ENCODE measurements around the gene FAAH2.
"Not testable (repeated sequence)": the region's sequence is repeated elsewhere in the genome, so short reads cannot be mapped to it uniquely, and the experiment has no call there.

FAAH2 gene, protein sequence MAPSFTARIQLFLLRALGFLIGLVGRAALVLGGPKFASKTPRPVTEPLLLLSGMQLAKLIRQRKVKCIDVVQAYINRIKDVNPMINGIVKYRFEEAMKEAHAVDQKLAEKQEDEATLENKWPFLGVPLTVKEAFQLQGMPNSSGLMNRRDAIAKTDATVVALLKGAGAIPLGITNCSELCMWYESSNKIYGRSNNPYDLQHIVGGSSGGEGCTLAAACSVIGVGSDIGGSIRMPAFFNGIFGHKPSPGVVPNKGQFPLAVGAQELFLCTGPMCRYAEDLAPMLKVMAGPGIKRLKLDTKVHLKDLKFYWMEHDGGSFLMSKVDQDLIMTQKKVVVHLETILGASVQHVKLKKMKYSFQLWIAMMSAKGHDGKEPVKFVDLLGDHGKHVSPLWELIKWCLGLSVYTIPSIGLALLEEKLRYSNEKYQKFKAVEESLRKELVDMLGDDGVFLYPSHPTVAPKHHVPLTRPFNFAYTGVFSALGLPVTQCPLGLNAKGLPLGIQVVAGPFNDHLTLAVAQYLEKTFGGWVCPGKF

DNA sequence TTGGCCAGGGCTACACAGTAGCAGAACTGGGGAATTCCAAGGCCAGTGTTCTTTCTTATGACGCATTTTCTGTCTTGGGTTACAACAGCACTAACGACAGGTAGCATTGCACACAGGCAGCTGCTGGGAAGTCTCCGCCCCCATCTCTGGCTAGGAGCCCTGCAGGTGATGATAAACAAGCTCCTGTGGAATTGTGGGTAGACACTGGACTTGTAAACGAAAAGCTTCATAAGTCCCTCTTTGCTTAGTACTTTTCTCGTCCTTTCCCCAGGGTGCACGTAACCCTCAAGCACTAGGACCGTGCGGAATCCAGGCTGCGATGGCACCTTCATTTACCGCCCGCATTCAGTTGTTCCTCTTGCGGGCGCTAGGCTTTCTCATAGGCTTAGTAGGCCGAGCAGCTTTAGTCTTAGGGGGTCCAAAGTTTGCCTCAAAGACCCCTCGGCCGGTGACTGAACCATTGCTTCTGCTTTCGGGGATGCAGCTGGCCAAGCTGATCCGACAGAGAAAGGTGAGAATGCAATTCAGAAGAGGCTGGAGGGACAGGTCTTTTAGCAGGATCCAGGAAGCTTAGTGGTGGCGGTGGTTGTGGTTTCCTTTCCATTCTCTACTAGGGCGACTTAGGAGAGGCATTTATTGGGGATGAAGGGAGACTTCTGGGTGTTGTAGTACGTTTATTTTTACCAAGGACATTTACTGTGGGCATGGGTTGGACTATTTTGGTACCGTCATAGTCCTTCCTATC lies at the start of gene FAAH2:
TSS of gene FAAH2 (plus strand) at position 200 of the 745 bp plus-strand sequence. CDS start at position 320, 120 bp downstream.
- Mint-ChIP-seq H3K27me3 (no peaks in the 10 kb centered on the region), H3K27ac (peak within 1 kb of the TSS; percentile 87), H3K9me3 (ENCODE audit: low read depth) (no peaks in the 10 kb centered on the region), H3K4me3 (peak within 1 kb of the TSS; percentile 90), H3K4me1 (ENCODE audit: low read depth) (peaks cover 43% of the 10 kb centered on the region), H3K36me3 (no peaks in the 10 kb centered on the region)

DNA sequence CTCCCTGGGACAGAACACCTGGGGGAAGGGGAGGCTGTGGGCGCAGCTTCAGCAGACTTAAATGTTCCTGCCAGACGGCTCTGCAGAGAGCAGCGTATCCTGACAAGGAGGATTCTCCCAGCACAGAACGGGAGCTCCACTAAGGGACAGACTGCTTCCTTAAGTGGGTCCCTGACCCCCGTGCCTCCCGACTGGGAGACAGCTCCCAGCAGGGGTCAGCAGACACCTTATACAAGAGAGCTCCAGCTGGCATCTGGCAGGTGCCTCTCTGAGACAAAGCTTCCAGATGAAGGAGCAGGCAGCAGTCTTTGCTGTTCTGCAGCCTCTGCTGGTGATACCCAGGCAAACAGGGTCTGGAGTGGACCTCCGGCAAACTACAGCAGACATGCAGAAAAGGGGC lies 44.5 kb upstream of the FAAH2 start:
- H3K9me3 Mint-ChIP-seq (ENCODE audit: low read depth): no peaks in the 10 kb centered on the region
- no peak overlapping the region for H3K27ac Mint-ChIP-seq
- peaks cover 7% of the 10 kb centered on the region for H3K36me3 Mint-ChIP-seq
- no peaks in the 10 kb centered on the region for H3K27me3 Mint-ChIP-seq
- H3K4me3 Mint-ChIP-seq: no peak overlapping the region
- H3K4me1 Mint-ChIP-seq (ENCODE audit: low read depth): no peaks in the 10 kb centered on the region

DNA sequence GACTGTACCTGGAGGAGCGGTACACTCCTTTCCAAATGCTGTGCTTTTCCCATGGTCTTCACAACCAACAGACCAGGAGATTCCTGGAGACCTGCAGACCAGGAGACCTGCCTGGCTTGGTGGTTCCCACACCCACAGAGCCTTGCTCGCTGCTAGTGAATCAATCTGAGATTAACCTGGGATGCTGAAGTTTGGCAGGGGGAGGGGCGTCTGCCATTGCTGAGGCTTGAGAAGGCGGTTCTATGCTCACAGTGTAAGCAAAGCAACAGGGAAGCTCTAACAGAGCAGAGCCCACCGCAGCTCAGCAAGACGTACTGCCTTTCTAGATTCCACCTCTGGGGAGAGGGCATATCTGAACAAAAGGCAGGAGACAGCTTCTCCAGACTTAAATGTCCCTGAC lies 34.5 kb upstream of the FAAH2 start:
- Mint-ChIP-seq H3K9me3 (ENCODE audit: low read depth) (peaks cover 15% of the 10 kb centered on the region), H3K36me3 (peaks cover 5% of the 10 kb centered on the region), H3K4me1 (ENCODE audit: low read depth) (no peaks in the 10 kb centered on the region), H3K27me3 (no peaks in the 10 kb centered on the region), H3K27ac (no peak overlapping the region), H3K4me3 (no peak overlapping the region)

DNA sequence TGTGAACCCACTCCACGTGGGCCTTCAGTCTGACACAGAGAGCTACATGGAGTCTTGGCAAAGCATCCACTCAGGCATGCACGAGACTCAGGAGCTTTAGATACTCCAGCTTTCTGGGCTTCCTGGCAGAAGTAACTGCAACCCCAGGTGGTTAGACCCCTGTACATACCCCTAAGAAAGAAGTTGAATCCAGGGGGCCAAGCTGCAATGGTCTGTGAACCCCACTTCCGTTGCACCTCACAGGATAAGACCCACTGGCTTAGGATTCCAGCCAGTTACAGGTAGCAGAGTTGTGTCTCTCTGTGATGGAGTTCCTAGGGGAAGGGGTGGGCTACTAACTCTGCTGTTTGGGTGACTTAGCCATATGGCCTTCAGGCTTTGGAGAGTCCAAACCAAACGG lies 21.4 kb upstream of the FAAH2 start:
- Mint-ChIP-seq H3K27me3 (no peaks in the 10 kb centered on the region), H3K27ac (no peak overlapping the region)

DNA sequence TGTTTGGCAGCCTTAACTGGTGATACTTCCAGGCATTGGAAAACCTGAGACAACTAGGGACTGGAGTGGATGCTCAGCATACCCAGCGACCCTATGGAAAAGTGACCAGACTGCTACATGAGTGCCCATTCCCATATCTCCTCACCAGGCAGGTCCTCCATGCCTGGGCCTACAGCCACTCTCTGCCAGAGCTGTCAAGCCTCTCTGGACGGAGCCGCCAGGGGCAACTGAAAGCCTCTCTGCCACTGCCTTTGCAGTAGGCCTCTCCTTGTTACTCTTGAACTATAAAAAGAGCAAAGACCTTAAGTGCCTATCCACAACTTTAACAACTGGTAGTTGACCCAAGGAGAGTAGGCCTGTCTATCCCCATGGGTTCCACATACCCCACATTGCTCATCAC lies 20.2 kb upstream of the FAAH2 start:
- Mint-ChIP-seq H3K27ac (no peak overlapping the region), H3K36me3 (peaks cover 3% of the 10 kb centered on the region), H3K27me3 (no peaks in the 10 kb centered on the region), H3K9me3 (ENCODE audit: low read depth) (no peaks in the 10 kb centered on the region), H3K4me3 (no peak overlapping the region), H3K4me1 (ENCODE audit: low read depth) (no peaks in the 10 kb centered on the region)

More for the DNA sequence above, 21.4 kb upstream of the FAAH2 start:
- H3K4me1 Mint-ChIP-seq (ENCODE audit: low read depth): no peaks in the 10 kb centered on the region
- no peak overlapping the region for H3K4me3 Mint-ChIP-seq
- H3K9me3 Mint-ChIP-seq (ENCODE audit: low read depth): no peaks in the 10 kb centered on the region
- H3K36me3 Mint-ChIP-seq: peaks cover 3% of the 10 kb centered on the region

DNA sequence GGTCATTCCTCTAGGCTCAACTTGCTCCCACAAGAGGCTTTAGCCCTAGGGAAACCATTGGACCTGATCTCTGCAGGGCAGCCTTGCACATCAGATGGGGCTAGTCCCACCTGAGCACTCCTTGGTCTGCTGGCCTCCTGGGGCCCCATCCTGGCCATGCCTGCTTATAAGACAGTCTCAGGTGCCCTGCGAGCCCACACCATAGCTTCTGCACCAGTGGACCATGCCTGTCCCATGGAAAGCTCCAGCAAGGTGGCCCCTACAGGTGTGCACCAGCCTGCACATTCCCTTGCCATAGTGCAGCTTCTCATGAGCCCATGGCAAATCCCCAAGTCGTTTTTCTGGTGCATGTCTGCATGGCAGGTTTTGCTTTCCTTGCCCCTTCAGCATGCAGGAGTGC lies 19.6 kb upstream of the FAAH2 start:
- Mint-ChIP-seq H3K4me1 (ENCODE audit: low read depth) (no peaks in the 10 kb centered on the region), H3K36me3 (peaks cover 3% of the 10 kb centered on the region), H3K9me3 (ENCODE audit: low read depth) (no peaks in the 10 kb centered on the region), H3K27me3 (no peaks in the 10 kb centered on the region), H3K27ac (no peak overlapping the region), H3K4me3 (no peak overlapping the region)

DNA sequence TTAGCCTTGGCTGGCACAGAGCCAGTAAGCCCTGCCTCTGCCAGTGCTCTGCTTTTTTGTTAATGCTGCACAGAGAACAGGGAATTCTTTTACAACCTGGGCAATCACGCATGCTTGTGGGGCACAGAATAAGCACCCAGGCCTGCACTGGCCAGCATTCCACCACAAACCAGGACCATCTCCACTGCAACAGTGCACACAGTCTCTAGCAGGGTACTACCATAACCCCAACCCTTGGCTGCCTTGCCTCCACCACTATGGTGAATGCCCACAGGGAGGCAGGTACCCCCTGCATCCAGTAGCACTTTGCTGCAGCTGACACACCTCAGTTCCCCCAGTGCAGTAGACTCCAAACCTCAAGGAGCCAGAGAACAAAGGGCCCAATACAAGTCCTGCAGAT lies 19.2 kb upstream of the FAAH2 start:
- no peaks in the 10 kb centered on the region for H3K9me3 Mint-ChIP-seq (ENCODE audit: low read depth)

DNA sequence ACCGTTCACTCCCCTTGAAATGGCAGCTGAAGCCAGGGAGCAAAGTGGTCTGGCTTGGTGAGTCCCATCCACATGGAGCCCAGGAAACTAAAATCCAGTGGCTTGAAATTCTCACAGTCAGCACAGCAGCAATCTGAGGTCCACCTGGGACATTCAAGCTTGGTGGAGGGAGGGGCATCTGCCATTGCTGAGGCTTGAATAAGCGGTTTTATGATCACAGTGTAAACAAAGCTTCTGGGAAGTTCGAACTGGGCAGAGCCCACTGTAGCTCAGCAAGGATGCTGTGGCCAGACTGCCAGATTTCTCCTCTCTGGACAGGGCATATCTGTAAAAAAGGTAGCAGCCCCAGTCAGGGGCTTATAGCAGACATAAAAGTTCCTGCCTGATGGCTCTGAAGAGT lies 15.5 kb upstream of the FAAH2 start:
- peaks cover 3% of the 10 kb centered on the region for H3K36me3 Mint-ChIP-seq
- no peak overlapping the region for H3K27ac Mint-ChIP-seq
- H3K9me3 Mint-ChIP-seq (ENCODE audit: low read depth): peaks cover 3% of the 10 kb centered on the region

More for the DNA sequence above, 19.2 kb upstream of the FAAH2 start:
- no peak overlapping the region for H3K4me3 Mint-ChIP-seq
- H3K27ac Mint-ChIP-seq: no peak overlapping the region
- no peaks in the 10 kb centered on the region for H3K27me3 Mint-ChIP-seq
- H3K36me3 Mint-ChIP-seq: peaks cover 3% of the 10 kb centered on the region
- no peaks in the 10 kb centered on the region for H3K4me1 Mint-ChIP-seq (ENCODE audit: low read depth)

DNA sequence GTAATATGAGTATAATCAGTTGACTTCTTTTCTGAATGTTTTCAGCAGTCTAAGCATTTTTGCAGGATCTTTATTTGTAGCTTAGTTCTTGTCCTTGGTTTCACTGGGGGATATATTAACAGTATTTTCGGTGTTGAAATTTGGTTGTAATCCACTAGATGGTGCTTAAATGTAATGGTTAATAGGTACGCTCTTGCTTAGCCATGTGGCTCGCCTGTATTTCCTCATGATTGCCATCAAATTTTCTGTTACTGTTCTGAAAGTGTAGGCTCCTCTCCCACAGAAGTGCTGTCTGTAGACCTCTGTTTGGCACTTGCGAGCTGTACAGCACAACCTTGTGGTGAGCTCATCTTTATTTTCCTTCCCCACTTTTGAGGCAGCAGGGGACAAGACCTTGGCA lies 3.9 kb upstream of the FAAH2 start:
- Mint-ChIP-seq H3K27me3 (no peaks in the 10 kb centered on the region), H3K4me3 (no peak overlapping the region), H3K4me1 (ENCODE audit: low read depth) (peaks cover 25% of the 10 kb centered on the region)

More for the DNA sequence above, 15.5 kb upstream of the FAAH2 start:
- no peaks in the 10 kb centered on the region for H3K27me3 Mint-ChIP-seq
- no peaks in the 10 kb centered on the region for H3K4me1 Mint-ChIP-seq (ENCODE audit: low read depth)
- H3K4me3 Mint-ChIP-seq: no peak overlapping the region

DNA sequence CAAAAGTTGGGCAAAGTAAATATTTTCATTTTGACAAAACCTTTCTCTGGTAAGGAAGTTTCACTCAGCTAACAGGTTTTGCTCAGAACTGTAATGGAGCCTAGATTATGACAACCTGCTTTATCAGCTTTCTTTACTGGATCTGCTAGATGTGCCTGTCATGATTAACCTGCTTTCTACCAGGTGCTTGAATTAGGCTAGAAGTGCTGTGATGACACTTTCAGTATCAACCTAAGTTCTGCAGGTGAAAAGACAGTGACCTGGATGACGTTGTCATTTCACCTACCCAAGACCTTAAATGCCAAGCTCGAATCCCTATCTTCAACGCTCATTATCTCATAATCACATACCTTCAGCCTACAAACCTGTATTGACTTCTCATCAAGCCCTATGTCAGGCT lies 1.5 kb upstream of the FAAH2 start:
- Mint-ChIP-seq H3K36me3 (no peaks in the 10 kb centered on the region), H3K9me3 (ENCODE audit: low read depth) (no peaks in the 10 kb centered on the region), H3K27ac (peak overlapping the region; percentile 83), H3K4me3 (no peak overlapping the region), H3K27me3 (no peaks in the 10 kb centered on the region), H3K4me1 (ENCODE audit: low read depth) (peaks cover 36% of the 10 kb centered on the region)

More for the DNA sequence above, 3.9 kb upstream of the FAAH2 start:
- H3K36me3 Mint-ChIP-seq: no peaks in the 10 kb centered on the region
- peak overlapping the region; percentile 50 for H3K27ac Mint-ChIP-seq
- no peaks in the 10 kb centered on the region for H3K9me3 Mint-ChIP-seq (ENCODE audit: low read depth)

DNA sequence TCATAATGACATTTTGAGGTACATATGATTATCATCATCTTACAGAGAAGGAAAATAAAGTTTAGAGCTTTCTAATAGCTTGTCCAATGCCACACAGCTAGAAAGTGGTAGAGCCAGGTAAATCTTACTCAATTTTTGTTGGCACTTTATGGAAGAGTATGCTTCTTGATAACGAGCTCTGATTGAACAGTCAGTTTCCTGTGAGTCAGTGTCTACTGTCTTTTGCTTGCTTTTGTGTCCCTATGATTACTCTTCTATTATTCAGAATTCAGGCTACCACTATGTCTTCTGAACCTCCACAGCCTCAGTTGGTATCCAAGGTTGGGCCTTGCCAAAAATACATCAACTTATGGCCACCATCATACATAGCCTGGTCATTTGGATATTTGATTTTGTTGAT lies 2.6 kb downstream of the FAAH2 start:
- peaks cover 2% of the 10 kb centered on the region for H3K36me3 Mint-ChIP-seq
- H3K27me3 Mint-ChIP-seq: no peaks in the 10 kb centered on the region
- H3K4me3 Mint-ChIP-seq: peak overlapping the region; percentile 27
- peaks cover 45% of the 10 kb centered on the region for H3K4me1 Mint-ChIP-seq (ENCODE audit: low read depth)
- H3K9me3 Mint-ChIP-seq (ENCODE audit: low read depth): no peaks in the 10 kb centered on the region
- H3K27ac Mint-ChIP-seq: no peak overlapping the region

DNA sequence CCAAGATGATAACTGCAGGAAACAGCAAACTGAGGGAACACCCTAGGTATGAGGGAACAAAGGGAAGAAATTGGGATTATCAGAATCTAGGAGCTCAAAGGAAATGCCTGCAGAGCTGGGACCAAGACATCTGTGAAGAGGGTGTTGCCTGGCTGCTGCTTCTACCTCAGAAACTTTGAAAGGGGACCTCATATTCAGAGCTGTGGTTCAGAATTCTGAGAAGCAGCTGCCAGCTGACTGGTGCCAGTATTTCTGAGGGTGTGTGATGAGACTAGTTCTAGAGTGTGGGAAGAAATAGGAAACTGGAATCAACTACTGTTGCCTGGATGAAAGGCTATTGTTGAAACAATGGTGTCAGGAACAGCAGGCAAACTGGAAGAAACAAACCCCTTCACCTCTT lies 8.5 kb downstream of the FAAH2 start:
- peaks cover 22% of the 10 kb centered on the region for H3K4me1 Mint-ChIP-seq (ENCODE audit: low read depth)
- H3K36me3 Mint-ChIP-seq: peaks cover 14% of the 10 kb centered on the region
- no peaks in the 10 kb centered on the region for H3K27me3 Mint-ChIP-seq
- no peak overlapping the region for H3K27ac Mint-ChIP-seq
- H3K9me3 Mint-ChIP-seq (ENCODE audit: low read depth): no peaks in the 10 kb centered on the region
- no peak overlapping the region for H3K4me3 Mint-ChIP-seq

DNA sequence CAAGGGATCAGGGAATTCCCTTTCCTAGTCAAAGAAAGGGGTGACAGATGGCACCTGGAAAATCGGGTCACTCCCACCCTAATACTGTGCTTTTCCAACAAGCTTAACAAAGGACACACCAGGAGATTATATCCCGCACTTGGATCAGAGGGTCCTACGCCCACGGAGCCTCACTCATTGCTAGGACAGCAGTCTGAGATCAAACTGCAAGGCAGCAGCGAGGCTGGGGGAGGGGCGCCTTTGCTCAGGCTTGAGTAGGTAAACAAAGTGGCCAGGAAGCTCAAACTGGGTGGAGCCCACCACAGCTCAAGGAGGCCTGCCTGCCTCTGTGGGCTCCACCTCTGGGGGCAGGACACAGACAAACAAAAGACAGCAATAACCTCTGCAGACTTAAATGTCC lies 9.2 kb downstream of the FAAH2 start:
- H3K4me1 Mint-ChIP-seq (ENCODE audit: low read depth): peaks cover 22% of the 10 kb centered on the region
- peaks cover 14% of the 10 kb centered on the region for H3K36me3 Mint-ChIP-seq
- not testable (repeated sequence) for H3K27ac Mint-ChIP-seq; H3K4me3 Mint-ChIP-seq; H3K9me3 Mint-ChIP-seq (ENCODE audit: low read depth); H3K27me3 Mint-ChIP-seq

DNA sequence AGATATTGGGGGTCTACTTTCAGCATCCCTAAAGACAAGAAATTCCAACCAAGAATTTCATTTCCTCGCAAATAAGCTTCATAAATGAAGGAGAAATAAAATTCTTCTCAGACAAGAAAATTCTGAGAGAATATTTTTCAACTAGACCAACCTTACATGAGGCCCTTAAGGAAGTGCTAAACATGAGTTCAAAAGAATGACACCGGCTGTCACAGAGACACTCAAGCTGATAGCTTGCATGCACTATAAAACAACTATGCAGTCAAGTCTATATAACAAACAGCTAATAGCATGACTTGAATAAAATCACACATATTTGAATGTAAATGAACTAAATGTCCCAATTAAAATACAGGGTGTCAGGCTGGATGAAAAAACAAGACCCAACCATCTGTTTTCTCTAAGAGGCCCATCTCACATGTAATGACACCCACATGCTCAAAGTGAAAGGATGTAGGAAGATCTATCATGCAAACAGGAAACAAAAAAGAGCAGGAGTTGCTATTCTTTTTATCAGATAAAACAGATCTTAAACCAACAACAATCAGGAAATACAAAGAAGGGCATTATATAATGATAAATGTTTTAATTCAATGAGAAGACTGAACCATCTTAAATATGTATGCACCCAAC lies 27.2 kb downstream of the FAAH2 start:
- Mint-ChIP-seq H3K4me3 (no peak overlapping the region), H3K36me3 (peaks cover 6% of the 10 kb centered on the region)

DNA sequence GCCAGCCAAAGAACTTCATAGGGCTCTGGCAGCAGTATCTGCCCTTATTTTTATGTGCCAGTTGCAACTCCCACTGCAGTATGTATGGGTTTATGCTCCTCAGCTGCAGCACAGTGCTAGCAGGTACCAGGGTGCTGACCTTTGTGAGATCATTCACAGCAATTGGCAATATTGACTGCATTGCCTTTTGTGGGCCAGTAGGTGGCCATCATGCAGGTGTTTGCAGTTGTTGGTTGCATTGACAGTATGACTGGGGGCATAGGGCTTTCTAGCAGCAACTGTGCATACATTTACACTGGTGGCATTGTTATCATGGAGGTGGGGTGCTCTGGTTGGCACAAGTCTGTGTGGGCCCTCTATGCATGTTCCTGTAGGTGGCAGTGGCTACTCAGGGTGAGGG lies 42.5 kb downstream of the FAAH2 start:
- Mint-ChIP-seq H3K4me1 (ENCODE audit: low read depth) (no peaks in the 10 kb centered on the region), H3K27ac (no peak overlapping the region), H3K36me3 (peaks cover 18% of the 10 kb centered on the region), H3K9me3 (ENCODE audit: low read depth) (no peaks in the 10 kb centered on the region), H3K4me3 (no peak overlapping the region), H3K27me3 (no peaks in the 10 kb centered on the region)

More for the DNA sequence above, 27.2 kb downstream of the FAAH2 start:
- Mint-ChIP-seq H3K27ac (peak overlapping the region; percentile 30), H3K27me3 (no peaks in the 10 kb centered on the region), H3K9me3 (ENCODE audit: low read depth) (peaks cover 9% of the 10 kb centered on the region), H3K4me1 (ENCODE audit: low read depth) (peaks cover 18% of the 10 kb centered on the region)

Measured in activated naive CD8-positive, alpha-beta T cell (primary cell).